HCT116 (cell line): ENCODE results near the gene TWIST2.

ENCODE experiments used
- ATF3 ChIP-seq: IDR thresholded peaks from 2 replicates; pipeline ENCODE4 v1.6.1; 2012
- CEBPB ChIP-seq: IDR thresholded peaks from 2 replicates; pipeline ENCODE4 v1.6.1; 2012; ENCODE audit warnings: low read depth
- CTCF ChIP-seq, 3 experiments: fragments of 200-600 bp in 1 of 3; sonication (generic) in 1 of 3; IDR thresholded peaks in 2 of 3; conservative IDR thresholded peaks in 1 of 3; 2 replicates each; pipeline ENCODE4 v1.5.1; 2012 to 2017; ENCODE audit warnings: low read depth in 2 of 3, low read length in 2 of 3, antibody characterized with exemption in 1 of 3, borderline replicate concordance in 1 of 3, control low read depth in 1 of 3, mild to moderate bottlenecking in 1 of 3, mixed read lengths in 1 of 3, mixed run types in 1 of 3, moderate library complexity in 1 of 3; ENCODE audit not compliant: insufficient read depth in 1 of 3
- ELF1 ChIP-seq: IDR thresholded peaks from 2 replicates; pipeline ENCODE4 v1.6.1; 2012; ENCODE audit warnings: low read depth, borderline replicate concordance
- EZH2 ChIP-seq: fragments of 200-600 bp; sonication (generic); IDR thresholded peaks from 2 replicates; pipeline ENCODE4 v1.6.1; 2017; ENCODE audit warnings: antibody characterized with exemption, mixed run types
- FOSL1 ChIP-seq: IDR thresholded peaks from 2 replicates; pipeline ENCODE4 v1.6.1; 2012; ENCODE audit warnings: low read depth
- JUND ChIP-seq: IDR thresholded peaks from 2 replicates; pipeline ENCODE4 v1.6.1; 2012
- POLR2A ChIP-seq: IDR thresholded peaks from 2 replicates; pipeline ENCODE4 v1.7.0; 2011; ENCODE audit warnings: borderline replicate concordance; ENCODE audit not compliant: insufficient read depth, insufficient read length; ENCODE audit errors: extremely low read depth
- POLR2AphosphoS5 ChIP-seq: IDR thresholded peaks from 2 replicates; pipeline ENCODE4 v1.6.1; 2011; ENCODE audit warnings: mild to moderate bottlenecking, low read depth, low read length, moderate library complexity
- REST ChIP-seq: IDR thresholded peaks from 2 replicates; pipeline ENCODE4 v1.6.1; 2012; ENCODE audit warnings: low read depth
- SIN3A ChIP-seq: IDR thresholded peaks from 2 replicates; pipeline ENCODE4 v1.6.1; 2012; ENCODE audit warnings: low read depth
- SP1 ChIP-seq: IDR thresholded peaks from 2 replicates; pipeline ENCODE4 v1.6.1; 2012; ENCODE audit warnings: low read depth
- TCF7L2 ChIP-seq: IDR thresholded peaks from 2 replicates; pipeline ENCODE4 v1.7.0; 2011; ENCODE audit warnings: borderline replicate concordance, inconsistent platforms; ENCODE audit not compliant: insufficient read depth, insufficient read length; ENCODE audit errors: extremely low read depth

- no peak for TF ChIP-seq REST
- TF ChIP-seq CEBPB = no peak
- no peak for TF ChIP-seq CTCF (IDR thresholded peaks at IDR 0.05 in 2 of 3, conservative IDR thresholded peaks at IDR 0.05 in 1 of 3; ENCODE audit: borderline replicate concordance in 1 of 3, insufficient read depth in 1 of 3, low read depth in 2 of 3, low read length in 2 of 3)
- no peak for TF ChIP-seq EZH2
- TF ChIP-seq ELF1 = no peak
- no peak for TF ChIP-seq POLR2A
- TF ChIP-seq JUND = no peak
- no peak for TF ChIP-seq SP1
- no peak for TF ChIP-seq POLR2AphosphoS5
- no peak for TF ChIP-seq ATF3
- no peak for TF ChIP-seq FOSL1
- no peak for TF ChIP-seq SIN3A
- no peak for TF ChIP-seq TCF7L2
Measured at GRCh38 chr2:238879043-238879442, 31.2 kb downstream of the TWIST2 start.
